GM20431 (cell line): Measurements from ENCODE around the gene ACTG1.

Source experiments
- in situ Hi-C: fragments of 300-500 bp; cut with MseI, MboI; formaldehyde crosslinking; loops from one replicate; pipeline ENCODE4 v1.15.0; 2020; ENCODE audit warnings: low sequenced_read_pairs; ENCODE audit not compliant: unreplicated experiment

ACTG1 gene

DNA sequence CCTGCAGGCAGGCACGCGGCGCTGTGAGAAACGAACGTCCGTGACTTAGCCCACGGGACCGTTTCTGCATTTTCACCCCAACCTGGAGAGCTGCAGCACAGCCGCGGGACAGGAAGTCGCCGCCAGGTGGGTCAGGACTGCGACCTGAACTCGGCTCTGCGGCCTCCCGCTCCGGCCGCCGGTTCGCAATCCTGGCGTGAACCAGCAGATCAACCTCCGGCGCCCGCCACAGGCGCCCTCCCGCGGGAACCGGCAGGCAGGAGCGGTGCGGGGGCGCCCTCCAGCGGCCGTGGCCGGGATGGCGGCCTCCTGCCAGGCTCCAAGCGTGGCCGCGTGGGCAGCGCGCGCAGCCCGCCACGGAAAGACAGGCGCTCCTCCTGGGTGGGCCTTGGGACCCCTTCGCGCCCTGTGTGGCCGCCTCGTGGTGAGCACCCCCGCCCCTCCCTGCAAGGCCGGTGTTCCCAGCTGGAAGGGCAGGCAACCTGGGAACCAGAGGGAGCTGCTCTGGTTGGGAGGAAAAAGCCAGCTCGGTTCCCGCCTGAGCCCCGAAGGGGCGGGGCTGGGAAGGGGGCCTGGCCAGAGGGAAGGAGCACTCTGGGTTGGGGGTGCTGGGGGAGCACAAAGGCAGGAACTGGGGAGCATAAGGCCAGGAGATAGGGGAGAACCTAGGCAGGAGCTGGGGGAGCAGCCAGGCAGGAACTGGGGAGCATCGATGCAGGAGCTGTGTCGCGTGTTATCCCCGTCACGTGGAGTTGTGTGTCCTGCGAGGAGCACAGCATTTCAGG lies 28.2 kb downstream of the ACTG1 start:
- in situ Hi-C loops = no loop called here

DNA sequence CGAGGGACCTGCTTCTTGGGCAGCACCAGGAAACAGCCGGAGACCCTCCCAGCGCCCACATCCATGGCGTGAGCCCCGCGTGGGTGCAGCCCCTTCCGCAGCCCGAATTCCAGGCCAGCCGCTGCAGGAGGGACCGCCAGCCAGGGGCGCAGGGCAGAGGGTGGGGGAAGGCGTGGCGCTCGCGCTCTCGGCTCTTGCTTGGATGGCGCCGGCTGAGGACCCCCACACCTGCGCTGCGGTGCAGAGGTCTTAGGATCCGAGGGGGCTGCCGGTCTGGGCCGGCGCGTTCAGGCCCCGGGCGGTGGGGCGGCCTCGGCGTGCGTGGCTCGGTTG lies 28.8 kb downstream of the ACTG1 start:
- in situ Hi-C loops = no loop called here

DNA sequence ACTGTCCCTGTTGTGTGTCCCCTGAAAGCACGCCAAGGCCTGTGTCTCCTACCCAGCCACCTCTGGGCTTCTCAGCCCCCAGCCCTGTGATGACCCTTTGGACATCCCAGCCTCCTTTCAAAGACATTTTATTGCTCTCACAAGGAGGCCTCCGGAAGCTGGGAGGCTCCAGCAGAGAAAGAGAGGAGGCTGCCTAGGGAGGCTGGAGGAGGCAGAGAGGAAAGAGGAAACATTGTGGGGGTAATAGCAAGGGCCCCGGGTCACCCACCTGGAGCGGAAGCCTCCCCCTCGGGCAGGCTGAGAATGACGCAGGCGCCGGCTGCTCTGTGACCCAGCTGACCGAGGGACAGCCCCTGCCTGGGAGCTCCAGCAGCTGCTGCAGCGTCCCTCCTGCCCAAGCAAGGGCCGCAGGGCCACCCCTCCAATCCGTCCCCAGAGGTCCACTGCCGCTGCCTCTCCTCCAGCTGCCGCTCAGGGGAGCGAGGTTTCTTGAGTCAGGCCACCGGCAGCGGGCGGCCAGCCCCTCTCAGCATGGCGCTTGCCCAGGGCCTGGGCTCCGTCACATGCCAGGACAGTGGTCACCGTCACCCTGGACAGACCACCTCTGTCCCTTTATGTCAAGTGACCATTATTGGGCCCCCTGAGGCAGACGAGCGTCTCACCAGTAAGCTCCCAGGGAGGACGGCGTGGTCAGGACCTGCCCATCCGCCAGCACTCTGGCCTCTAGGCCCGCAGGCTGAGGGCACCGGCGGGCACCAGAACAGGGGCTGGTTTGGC lies 29.3 kb downstream of the ACTG1 start:
- in situ Hi-C loops = no loop called here

DNA sequence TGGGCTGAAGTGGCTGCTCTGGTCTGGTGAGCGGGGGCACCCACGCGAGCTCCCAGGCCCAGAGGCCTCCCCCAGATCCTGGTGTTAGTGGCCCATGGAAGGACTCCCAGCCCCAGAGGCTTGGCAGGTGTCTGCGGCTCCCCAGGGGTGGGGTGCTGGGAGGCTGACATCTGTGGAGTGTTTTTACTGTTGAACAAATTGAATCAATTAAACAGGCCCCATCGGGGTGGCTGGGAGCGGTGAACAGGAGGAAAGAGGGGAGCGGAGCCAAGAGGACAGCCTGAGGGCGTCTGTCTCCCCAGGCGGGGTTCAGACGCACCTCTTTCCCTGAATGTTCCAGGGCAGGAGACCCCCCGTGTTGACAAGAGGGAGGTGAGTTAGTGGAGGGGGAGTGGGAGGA lies 29.9 kb downstream of the ACTG1 start:
- in situ Hi-C loops = no loop called here

DNA sequence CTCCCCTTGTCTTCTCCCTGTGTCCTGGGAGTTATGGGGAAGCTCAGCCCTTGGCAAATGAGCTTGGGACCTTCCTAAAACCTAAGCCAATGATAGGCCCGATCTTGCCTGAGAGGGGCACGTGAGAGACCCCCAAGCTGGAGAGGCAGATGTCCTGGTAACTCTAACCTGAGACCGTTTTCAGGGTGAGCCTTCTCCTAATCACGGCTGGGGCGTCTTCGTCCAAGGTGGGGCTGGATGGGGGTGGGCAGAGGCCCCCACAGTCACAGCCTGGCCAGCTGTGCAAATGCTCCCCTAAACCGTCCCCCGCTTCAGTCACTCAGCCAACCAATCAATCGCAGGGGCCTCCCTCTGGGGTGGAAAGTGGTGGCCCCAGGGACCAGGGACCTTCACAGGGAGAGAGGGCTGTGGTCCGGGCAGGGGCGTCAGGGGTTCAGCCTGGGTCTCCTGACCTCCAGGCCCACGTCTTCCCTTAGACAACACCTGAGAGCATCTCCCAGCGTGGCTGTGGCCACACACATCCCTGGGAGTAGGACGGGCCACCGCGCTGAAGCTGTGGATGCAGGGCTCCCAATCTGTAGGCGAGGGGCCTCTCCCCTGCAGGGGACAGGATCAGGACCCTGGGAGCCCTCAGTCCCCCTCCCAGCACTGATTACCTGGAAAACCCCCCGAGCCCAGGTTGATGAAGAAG lies 30.6 kb downstream of the ACTG1 start:
- in situ Hi-C loops = no loop called here

DNA sequence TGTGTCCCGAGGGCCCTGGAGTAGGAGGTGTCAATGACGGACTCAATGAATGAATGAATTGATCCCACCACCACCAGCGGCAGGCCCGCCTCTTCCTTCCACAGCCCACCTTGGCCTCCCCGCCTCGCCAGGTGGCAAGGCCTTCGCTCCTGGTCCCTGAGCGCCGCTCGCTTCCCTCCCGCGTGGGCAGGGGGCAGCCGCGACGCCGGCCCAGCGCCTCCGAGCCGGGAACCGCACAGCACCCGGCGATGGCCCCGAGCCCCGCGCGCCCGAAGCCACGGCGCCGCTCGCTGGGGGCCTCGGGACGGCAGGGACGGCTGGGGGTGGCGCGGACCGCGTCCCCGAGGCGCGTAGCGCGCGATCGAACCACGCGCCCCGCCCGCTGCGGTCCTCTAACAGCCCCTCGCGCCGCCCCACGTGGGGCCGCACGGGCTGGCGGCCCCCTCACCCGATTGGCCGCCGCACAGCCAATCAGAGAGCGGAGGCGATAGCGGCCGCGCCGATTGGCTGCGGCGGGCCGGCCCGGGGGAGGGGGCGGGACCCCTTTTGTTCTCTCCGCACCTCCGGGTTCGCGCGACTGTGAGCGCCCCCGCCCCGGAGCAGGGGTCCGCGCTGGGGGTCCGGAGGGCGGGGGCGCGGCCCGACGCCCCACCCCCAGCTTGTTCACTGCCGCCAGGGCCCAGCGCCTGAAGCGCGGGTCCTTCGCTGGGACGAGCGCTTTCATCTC lies 31.4 kb downstream of the ACTG1 start:
- in situ Hi-C loops = no loop called here

DNA sequence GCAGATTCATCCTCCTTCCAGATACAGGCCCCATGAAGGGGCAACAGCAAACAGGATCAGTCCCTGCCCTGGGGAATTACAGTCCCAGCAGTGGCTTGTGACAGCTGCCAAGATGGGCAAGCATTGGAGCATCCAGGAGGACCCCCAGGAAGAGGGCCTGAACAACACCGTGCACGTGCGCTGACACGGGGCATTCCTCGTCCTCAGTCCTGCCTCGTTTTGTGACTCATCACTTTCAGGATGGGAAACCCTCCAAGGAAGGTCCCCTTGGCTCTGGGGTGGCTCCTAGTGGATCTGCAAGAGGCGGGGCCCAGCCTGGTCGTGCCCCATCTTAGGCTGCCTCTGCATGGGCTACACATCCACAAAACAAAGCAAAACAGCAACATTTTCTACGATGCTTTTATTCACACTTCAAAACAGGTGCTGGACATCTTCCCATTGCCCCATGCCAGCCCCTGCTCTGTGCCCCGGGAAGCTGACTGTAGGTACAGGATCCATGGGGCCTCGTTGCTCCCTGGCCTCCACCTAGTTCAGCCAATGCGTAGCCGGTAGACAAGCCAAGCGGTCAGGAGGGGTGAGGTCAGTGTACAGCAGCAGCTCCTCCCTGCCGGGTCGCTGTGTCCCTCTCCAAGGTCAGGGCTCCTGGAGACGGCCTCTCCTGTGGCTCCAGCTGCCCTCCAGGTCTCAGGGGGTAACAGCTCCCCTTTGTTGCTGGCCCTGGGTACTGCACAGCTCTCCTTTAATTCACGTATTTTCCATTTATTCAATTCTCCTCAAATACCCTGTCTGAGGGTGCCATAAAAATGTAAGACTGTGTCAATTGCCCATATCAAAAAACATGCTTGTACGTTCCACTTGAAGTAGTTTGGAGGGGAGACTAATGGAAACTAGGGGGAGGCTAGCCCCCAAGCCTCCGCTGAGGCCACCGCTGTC lies 32.2 kb downstream of the ACTG1 start:
- in situ Hi-C loops = no loop called here

DNA sequence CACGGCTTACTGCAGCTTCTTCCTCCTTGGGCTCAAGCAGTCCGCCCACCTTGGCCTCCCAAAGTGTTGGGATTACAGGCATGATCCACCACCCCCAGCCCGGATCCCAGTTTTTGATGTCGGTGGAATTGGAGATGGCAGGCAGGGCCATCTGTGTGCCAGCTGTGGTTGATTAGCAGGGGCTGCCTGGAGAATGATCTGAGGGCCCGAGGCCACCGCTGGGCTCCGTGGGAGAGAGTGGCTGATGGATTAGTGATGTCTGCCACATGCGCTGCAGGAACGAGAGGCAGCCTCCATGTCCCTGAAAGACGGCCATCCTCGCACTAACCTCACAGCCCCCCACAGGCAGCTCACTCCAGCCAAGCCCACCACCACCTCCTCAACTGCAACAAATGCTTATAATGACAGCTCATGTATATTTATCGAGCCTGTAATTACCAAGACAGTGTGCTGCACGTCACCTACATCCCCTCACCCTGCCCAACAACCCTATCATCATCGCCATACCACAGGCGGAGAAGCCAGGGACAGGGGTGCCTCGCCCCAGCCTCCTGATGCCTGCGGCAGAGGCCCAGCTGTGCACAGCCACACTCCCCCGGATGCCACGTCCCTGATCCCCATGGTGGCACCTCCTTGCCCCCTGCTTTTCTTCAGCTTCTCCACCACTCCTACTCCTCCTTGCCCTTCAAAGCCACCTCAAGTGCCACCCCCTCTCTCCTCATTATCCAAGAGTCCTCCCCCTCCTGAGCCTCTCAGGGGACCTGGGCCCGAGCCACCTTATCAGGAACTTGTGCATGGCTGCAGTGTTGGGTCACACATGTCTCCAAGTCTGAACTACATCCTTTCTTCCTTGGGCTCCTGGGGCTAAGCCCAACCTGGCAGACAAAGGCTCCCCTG lies 33.2 kb downstream of the ACTG1 start:
- in situ Hi-C loops = loop anchor here (10.0 kb wide), 1 partner anchor 225 kb away; no protein-coding TSS in a partner anchor

DNA sequence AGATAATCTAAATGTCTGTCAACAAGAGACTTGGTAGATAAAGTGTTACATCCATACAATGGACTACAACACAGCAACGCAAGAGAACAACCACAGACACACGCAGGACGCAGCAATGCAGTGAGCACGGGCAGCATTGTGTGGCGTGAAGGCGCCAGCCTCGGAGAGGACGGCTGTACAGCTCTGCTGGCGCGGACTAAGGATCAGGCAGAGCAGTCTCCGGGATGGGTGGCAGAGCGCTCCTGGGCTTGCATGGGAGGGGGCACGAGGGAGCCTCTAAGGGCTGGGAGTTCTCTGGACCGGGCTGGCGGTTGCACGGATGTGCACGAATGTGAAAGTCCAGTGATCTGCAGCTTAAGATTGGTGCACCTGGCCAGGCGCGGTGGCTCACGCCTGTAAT lies 34.5 kb downstream of the ACTG1 start:
- in situ Hi-C loops = loop anchor here (10.0 kb wide), 1 partner anchor 223 kb away; no protein-coding TSS in a partner anchor

DNA sequence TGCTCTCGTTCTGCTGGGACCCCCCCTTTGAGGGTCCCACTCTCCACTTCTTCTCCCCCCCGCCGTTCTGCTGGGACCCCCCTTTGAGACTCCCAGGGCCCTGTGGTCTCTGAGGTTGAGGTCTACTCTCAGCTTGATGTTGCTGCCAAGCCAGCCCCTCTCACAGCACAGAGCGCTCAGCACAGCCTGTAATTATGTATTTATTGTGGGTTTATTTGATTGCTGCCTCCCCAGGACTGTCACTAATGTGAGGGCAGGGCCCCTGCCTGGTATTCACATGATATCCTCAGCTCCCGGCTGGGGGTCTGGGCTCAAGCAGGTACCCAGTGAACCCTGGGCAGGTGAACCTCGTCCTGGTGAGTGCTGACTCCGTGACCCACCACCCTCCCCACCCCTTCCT lies 35.4 kb downstream of the ACTG1 start:
- in situ Hi-C loops = loop anchor here (10.0 kb wide), 1 partner anchor 222 kb away; no protein-coding TSS in a partner anchor

DNA sequence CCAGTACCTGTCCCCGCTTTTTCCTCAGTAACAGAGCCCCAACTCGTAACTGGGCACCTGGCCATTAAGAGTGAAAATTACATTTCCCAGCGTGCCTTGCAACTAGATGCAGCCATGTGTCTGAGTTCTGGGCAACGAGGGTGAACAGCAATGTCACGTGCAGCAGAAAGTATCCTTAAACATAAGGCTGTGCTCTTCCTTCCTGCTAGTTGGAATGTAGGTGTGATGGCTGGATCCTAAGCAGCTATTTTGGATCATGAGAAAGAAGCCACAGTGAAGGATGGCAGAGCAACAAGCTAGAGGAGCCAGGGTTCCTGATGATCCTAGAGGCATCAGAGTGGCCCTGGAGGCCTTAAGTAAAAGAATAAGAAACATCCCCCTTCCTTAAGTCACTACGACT lies 36.0 kb downstream of the ACTG1 start:
- in situ Hi-C loops = loop anchor here (10.0 kb wide), 1 partner anchor 222 kb away; no protein-coding TSS in a partner anchor

DNA sequence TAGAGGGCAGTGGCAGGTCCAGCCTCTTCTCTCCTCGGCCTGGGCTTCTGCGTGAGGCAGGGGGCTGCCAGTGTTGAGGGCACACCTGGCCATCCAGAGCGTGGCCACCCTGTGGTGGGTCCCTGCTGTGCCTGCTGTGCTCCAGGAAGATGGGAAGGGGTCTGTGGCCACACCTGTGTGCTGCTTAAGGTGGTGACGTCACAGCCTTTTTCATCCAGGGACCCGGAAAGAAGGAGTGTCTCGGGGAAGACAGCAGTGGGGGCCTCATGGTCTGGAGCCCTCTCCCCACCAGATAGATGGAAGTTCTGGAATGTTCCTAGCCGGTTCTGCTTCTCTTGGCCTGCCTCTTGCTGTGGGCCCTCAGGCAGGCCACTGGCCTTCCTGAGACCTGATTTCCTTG lies 36.5 kb downstream of the ACTG1 start:
- in situ Hi-C loops = loop anchor here (10.0 kb wide), 1 partner anchor 221 kb away; no protein-coding TSS in a partner anchor

DNA sequence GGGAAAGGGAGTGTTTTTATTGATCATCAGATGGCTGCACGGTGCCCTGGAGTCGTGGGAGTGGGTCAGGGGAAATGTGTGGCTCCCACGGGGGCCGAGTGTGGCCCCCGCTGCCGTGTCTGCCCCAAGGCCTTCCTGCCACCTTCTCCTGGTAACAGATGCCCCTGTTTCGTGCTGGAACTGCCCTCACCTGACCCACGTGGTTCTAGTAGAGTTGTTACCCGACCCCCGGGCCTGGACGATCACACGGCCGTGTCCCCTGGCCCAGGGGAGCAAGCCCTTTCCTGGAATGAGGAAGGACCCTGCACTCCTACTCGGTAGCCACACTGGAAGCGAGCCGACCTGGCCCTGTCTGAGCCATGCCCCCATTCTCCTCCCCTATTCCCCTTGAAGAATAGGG lies 37.6 kb downstream of the ACTG1 start:
- in situ Hi-C loops = loop anchor here (10.0 kb wide), 1 partner anchor 220 kb away; no protein-coding TSS in a partner anchor

DNA sequence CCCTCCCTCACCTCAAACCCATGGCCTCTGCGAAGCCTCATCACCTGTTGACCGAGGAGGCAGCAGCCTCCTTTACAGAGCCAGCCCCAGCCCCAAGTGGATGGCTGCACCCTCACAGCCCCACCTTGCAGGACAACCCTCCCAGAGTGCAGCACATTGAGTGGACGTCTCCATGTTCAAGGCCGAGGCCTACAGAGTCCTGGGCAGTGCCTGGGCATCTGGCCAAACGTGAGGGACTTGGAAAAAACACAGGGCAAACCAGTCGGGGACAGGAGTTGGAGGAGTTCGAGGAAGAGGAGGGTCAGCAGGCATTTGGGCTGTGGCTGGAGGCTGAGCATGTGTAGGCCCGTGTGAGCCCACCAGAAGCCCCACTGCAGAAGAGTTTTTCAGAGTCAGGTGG lies 39.6 kb downstream of the ACTG1 start:
- in situ Hi-C loops = loop anchor here (10.0 kb wide), 1 partner anchor 218 kb away; no protein-coding TSS in a partner anchor

DNA sequence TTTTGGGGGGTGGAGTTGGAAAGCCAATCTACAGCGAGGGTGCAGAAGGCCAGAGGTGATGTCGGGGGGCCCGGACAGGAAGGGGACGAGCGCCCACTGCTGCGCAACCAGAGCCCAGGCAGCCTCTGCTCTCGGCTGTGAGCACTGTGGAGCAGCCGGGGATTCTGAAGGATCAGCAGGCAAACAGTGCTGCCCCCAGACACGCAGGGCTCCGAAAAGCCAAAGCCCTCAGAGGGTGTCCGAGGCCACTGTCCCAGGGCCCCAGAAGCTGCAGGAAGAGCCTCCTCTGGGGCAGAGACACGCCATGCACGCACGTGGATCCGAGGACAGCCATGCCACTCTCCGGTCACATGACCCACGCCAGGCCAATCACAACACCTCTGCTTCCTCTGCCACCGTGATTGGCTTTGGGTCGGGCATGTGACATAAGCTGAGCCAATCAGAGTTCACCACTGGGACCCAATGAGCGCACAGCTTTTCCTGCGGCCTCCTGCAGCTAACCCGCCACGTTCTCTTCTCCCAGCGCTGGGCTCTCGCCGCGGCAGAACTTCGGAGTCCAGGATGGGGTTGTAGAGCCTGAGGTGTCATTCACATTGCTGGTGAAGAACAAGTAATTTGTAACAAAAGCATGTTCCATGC lies 40.7 kb downstream of the ACTG1 start:
- in situ Hi-C loops = loop anchor here (10.0 kb wide), 1 partner anchor 217 kb away; no protein-coding TSS in a partner anchor

DNA sequence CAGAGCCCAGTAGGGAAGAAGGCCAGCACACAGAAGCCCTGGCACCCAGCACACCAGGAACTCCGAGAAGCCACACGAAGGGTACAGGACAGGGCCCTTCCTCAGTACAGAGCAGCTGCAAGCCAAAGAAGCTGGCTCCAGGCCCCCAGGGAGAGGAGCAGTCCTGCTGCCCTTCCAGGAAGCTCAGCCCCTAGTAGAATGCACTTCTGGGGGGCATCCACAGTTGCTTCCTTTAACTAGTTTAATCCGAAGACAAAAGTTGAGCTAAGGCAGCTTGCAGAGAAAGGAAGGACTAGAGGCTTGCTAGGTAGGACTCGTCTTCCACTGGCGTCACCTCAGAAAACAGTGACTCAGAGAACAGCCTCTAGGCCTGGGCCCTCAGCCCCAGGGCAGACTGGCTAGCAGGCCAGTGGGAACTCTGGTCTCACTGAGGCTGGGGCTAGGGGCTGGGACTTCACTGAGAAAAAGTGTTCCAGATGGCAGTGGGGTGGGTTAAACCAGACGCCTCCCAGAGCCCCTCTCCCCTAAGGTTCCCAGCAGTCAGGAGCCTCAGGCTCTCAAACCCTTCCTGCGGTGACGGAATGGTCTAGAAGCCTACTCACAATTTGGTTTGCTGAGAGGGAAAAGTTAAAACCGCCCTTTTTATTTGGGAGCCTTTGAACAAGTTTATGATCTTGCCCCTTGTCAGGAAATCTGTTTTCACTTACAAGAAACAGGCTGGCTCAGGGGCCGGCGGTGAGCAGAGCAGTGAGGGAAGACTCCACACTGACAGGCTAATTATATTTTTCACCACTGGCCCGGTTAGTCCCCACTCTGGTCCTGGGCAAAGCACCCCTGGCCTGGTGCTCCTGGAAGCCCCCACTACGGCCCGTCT lies 41.4 kb downstream of the ACTG1 start:
- in situ Hi-C loops = loop anchor here (10.0 kb wide), 1 partner anchor 216 kb away; no protein-coding TSS in a partner anchor
